Hippocampal formation (tissue), 2 donors: ENCODE results near the gene GPC5.

Experiments
- DNase-seq, 2 donors: peaks; one replicate each; lab custom pipeline; 2025; lab: John Stamatoyannopoulos, UW

The GPC5 gene

GRCh38 chr13:91456837-91457236, 58.4 kb downstream of the GPC5 start:
- no peak for DNase-seq

GRCh38 chr13:91459485-91459884, 61.1 kb downstream of the GPC5 start:
- no peak for DNase-seq

GRCh38 chr13:91464336-91464735, 65.9 kb downstream of the GPC5 start:
- no peak for DNase-seq

GRCh38 chr13:91467236-91467635, 68.8 kb downstream of the GPC5 start:
- DNase-seq = no peak

GRCh38 chr13:91468301-91468700, 69.9 kb downstream of the GPC5 start:
- DNase-seq = no peak

- DNase-seq = no peak
Measured at GRCh38 chr13:91470084-91470621, 71.7 kb downstream of the GPC5 start.

- DNase-seq = no peak
Measured at GRCh38 chr13:91470681-91471080, 72.3 kb downstream of the GPC5 start.

- no peak for DNase-seq
Measured at GRCh38 chr13:91482427-91482826, 84.0 kb downstream of the GPC5 start.

GRCh38 chr13:91491980-91492379, 93.6 kb downstream of the GPC5 start:
- no peak for DNase-seq

GRCh38 chr13:91493442-91493841, 95.0 kb downstream of the GPC5 start:
- no peak for DNase-seq

GRCh38 chr13:91498298-91498697, 99.9 kb downstream of the GPC5 start:
- DNase-seq = no peak

- no peak for DNase-seq
Measured at GRCh38 chr13:91504216-91504615, 105.8 kb downstream of the GPC5 start.

GRCh38 chr13:91506759-91507158, 108.3 kb downstream of the GPC5 start:
- no peak for DNase-seq

- no peak for DNase-seq
Measured at GRCh38 chr13:91510058-91510457, 111.6 kb downstream of the GPC5 start.

- no peak for DNase-seq
Measured at GRCh38 chr13:91513790-91514189, 115.4 kb downstream of the GPC5 start.

- DNase-seq = no peak
Measured at GRCh38 chr13:91516799-91517198, 118.4 kb downstream of the GPC5 start.

- no peak for DNase-seq
Measured at GRCh38 chr13:91520952-91521351, 122.5 kb downstream of the GPC5 start.

- DNase-seq = no peak
Measured at GRCh38 chr13:91523116-91523515, 124.7 kb downstream of the GPC5 start.

GRCh38 chr13:91526543-91527033, 128.2 kb downstream of the GPC5 start:
- DNase-seq = no peak

GRCh38 chr13:91529739-91530482, 131.5 kb downstream of the GPC5 start:
- DNase-seq = no peak

- no peak for DNase-seq
Measured at GRCh38 chr13:91531646-91532045, 133.2 kb downstream of the GPC5 start.

GRCh38 chr13:91533354-91533753, 134.9 kb downstream of the GPC5 start:
- DNase-seq = no peak

GRCh38 chr13:91534996-91535395, 136.6 kb downstream of the GPC5 start:
- DNase-seq = no peak

- DNase-seq = no peak
Measured at GRCh38 chr13:91537376-91537775, 139.0 kb downstream of the GPC5 start.
